ENCODE data around the gene DNAJB14. TPM values are rescaled to one million over a fixed set of nuclear protein-coding genes. Genes with fewer than 3 reads are reported as not detected.

The DNAJB14 gene
- total RNA-seq, 3 donors from 2014 or later: 49.4 to 55.3 (median 54.2) TPM

GRCh38 chr4:99878604-99879003 is 67.8 kb downstream of the DNAJB14 start:
- Histone ChIP-seq H3K9me3 (no peaks in the 10 kb centered on the region), H3K4me1 (ENCODE audit: low read depth) (no peaks in the 10 kb centered on the region), H3K4me3 (no peak overlapping the region), H3K36me3 (ENCODE audit: low read depth) (no peaks in the 10 kb centered on the region)
- intact Hi-C loops (cut with DNase I, micrococcal nuclease): no loop called here
- TF ChIP-seq CTCF (IDR thresholded peaks at IDR 0.05): no peak
- no peak for ATAC-seq
- no peak for DNase-seq

- H3K4me3 ChIP-seq: no peak overlapping the region
- no peaks in the 10 kb centered on the region for H3K36me3 ChIP-seq (ENCODE audit: low read depth)
- no peaks in the 10 kb centered on the region for H3K9me3 ChIP-seq
- intact Hi-C loops (cut with DNase I, micrococcal nuclease): no loop called here
- ATAC-seq (no peak), DNase-seq (no peak)
- no peaks in the 10 kb centered on the region for H3K4me1 ChIP-seq (ENCODE audit: low read depth)
- no peak for TF ChIP-seq CTCF (IDR thresholded peaks at IDR 0.05)
Measured at GRCh38 chr4:99876946-99877345, 69.5 kb downstream of the DNAJB14 start.

GRCh38 chr4:99875071-99875470 is 71.3 kb downstream of the DNAJB14 start:
- Histone ChIP-seq H3K9me3 (no peaks in the 10 kb centered on the region), H3K4me1 (ENCODE audit: low read depth) (no peaks in the 10 kb centered on the region), H3K4me3 (no peak overlapping the region), H3K36me3 (ENCODE audit: low read depth) (no peaks in the 10 kb centered on the region)
- ATAC-seq: peak; percentile 74
- no peak for DNase-seq
- intact Hi-C loops (cut with DNase I, micrococcal nuclease): no loop called here
- no peak for TF ChIP-seq CTCF (IDR thresholded peaks at IDR 0.05)

GRCh38 chr4:99872570-99872969 is 73.8 kb downstream of the DNAJB14 start:
- TF ChIP-seq CTCF (IDR thresholded peaks at IDR 0.05): no peak
- Histone ChIP-seq H3K9me3 (no peaks in the 10 kb centered on the region), H3K36me3 (ENCODE audit: low read depth) (no peaks in the 10 kb centered on the region), H3K4me1 (ENCODE audit: low read depth) (no peaks in the 10 kb centered on the region), H3K4me3 (no peak overlapping the region)
- no peak for ATAC-seq
- intact Hi-C loops (cut with DNase I, micrococcal nuclease): no loop called here
- no peak for DNase-seq

- H3K4me1 ChIP-seq (ENCODE audit: low read depth): peaks cover 4% of the 10 kb centered on the region
- H3K4me3 ChIP-seq: no peak overlapping the region
- TF ChIP-seq CTCF (IDR thresholded peaks at IDR 0.05): no peak
- intact Hi-C loops (cut with DNase I, micrococcal nuclease): no loop called here
- no peak for DNase-seq
- H3K9me3 ChIP-seq: no peaks in the 10 kb centered on the region
- no peak for ATAC-seq
- H3K36me3 ChIP-seq (ENCODE audit: low read depth): no peaks in the 10 kb centered on the region
Measured at GRCh38 chr4:99868126-99868596, 78.3 kb downstream of the DNAJB14 start.

- peak; percentile 45 for ATAC-seq
- Histone ChIP-seq H3K36me3 (ENCODE audit: low read depth) (no peaks in the 10 kb centered on the region), H3K9me3 (no peaks in the 10 kb centered on the region), H3K4me3 (no peak overlapping the region), H3K4me1 (ENCODE audit: low read depth) (peaks cover 4% of the 10 kb centered on the region)
- no peak for TF ChIP-seq CTCF (IDR thresholded peaks at IDR 0.05)
- intact Hi-C loops (cut with DNase I, micrococcal nuclease): no loop called here
- DNase-seq: no peak
Measured at GRCh38 chr4:99863804-99864203, 82.6 kb downstream of the DNAJB14 start.

Measured in mucosa of descending colon (tissue), 3 donors.